PC-9 (cell line): ENCODE measurements around the gene GFM1. TPM values are rescaled to one million over a fixed set of nuclear protein-coding genes. Genes with fewer than 3 reads are reported as not detected.

Experiments
- BruUV-seq: library from RNA; stranded (reverse); fragments of 400-500 nt; replicated peaks from 2 replicates; lab custom pipeline; 2021; lab: Mats Ljungman, UMichigan
- CTCF ChIA-PET: fragments of 300-600 bp; sonication (Branson Sonifier 250); formaldehyde crosslinking; loops from one replicate; lab custom pipeline; 2022; ENCODE audit warnings: antibody characterized with exemption; lab: Charles Lee
- POLR2A ChIA-PET: fragments of 300-600 bp; sonication (Branson Sonifier 250); formaldehyde crosslinking; loops from one replicate; lab custom pipeline; 2022; ENCODE audit warnings: antibody characterized with exemption; ENCODE audit not compliant: unreplicated experiment; lab: Charles Lee
- DNase-seq, 2 experiments: peaks; one replicate each; pipeline versions ENCODE4 v3.0.0 to v3.0.0-alpha.2; 2015 to 2022; ENCODE audit warnings: mixed read lengths in 1 of 2
- H2AFZ ChIP-seq: fragments of 200-600 bp; sonication (generic); 2 replicates; pipeline ENCODE4 v1.8.1; 2017; ENCODE audit warnings: antibody characterized with exemption
- H3F3A ChIP-seq: fragments of 200-600 bp; sonication (generic); 2 replicates; pipeline ENCODE4 v1.8.1; 2017; ENCODE audit warnings: antibody characterized with exemption, mild to moderate bottlenecking, low read depth; ENCODE audit not compliant: insufficient read depth
- H3K27ac ChIP-seq: fragments of 200-600 bp; sonication (generic); 2 replicates; pipeline ENCODE4 v1.6.1; 2016; ENCODE audit warnings: mixed run types
- H3K27me3 ChIP-seq: fragments of 200-600 bp; sonication (generic); 2 replicates; pipeline ENCODE4 v1.6.1; 2016; ENCODE audit warnings: low read depth, mixed run types; ENCODE audit not compliant: insufficient read depth
- H3K36me3 ChIP-seq: fragments of 200-600 bp; sonication (generic); 2 replicates; pipeline ENCODE4 v1.6.1; 2016; ENCODE audit warnings: low read depth, mixed run types
- H3K4me1 ChIP-seq: fragments of 200-600 bp; sonication (generic); replicated peaks from 2 replicates; pipeline ENCODE4 v1.6.1; 2016; ENCODE audit warnings: mixed run types; ENCODE audit not compliant: insufficient read depth
- H3K4me2 ChIP-seq: fragments of 200-600 bp; sonication (generic); 2 replicates; pipeline ENCODE4 v1.6.1; 2017; ENCODE audit warnings: mixed run types
- H3K4me3 ChIP-seq: fragments of 200-600 bp; sonication (generic); 2 replicates; pipeline ENCODE4 v1.6.1; 2016; ENCODE audit warnings: mixed run types
- H3K79me2 ChIP-seq: fragments of 200-600 bp; sonication (generic); 2 replicates; pipeline ENCODE4 v1.6.1; 2017; ENCODE audit warnings: low read depth, mixed run types
- H3K9me2 ChIP-seq: fragments of 200-600 bp; sonication (generic); 2 replicates; pipeline ENCODE4 v1.8.1; 2017; ENCODE audit warnings: mild to moderate bottlenecking; ENCODE audit not compliant: insufficient read depth
- H3K9me3 ChIP-seq: fragments of 200-600 bp; sonication (generic); 2 replicates; pipeline ENCODE4 v1.8.1; 2016; ENCODE audit warnings: low read depth; ENCODE audit not compliant: insufficient read depth
- H4K20me1 ChIP-seq: fragments of 200-600 bp; sonication (generic); 2 replicates; pipeline ENCODE4 v1.8.1; 2017; ENCODE audit not compliant: insufficient read depth
- CTCF ChIP-seq: fragments of 200-600 bp; sonication (generic); conservative IDR thresholded peaks from 2 replicates; pipeline ENCODE4 v1.6.1; 2017; ENCODE audit warnings: mixed run types, antibody characterized with exemption, mild to moderate bottlenecking, moderate library complexity
- EZH2 ChIP-seq: fragments of 200-600 bp; sonication (generic); IDR thresholded peaks from 2 replicates; pipeline ENCODE4 v1.8.0; 2017; ENCODE audit warnings: antibody characterized with exemption, low read depth
- intact Hi-C: fragments of 100-400 bp; cut with micrococcal nuclease; formaldehyde crosslinking; loops from one replicate; pipeline ENCODE4 v1.10.0; 2022; ENCODE audit not compliant: unreplicated experiment
- total RNA-seq: library from RNA; stranded (reverse); gene quantifications from 2 replicates; pipeline ENCODE4 v1.2.3, GENCODE V29; 2021

The GFM1 gene
- total RNA-seq, 1 experiment from 2014 or later: 43.0 TPM

GRCh38 chr3:158658889-158659288 is 14.6 kb downstream of the GFM1 start:
- BruUV-seq: no TSS peak
- Histone ChIP-seq H3K36me3 (peaks cover 68% of the 10 kb centered on the region), H3K27me3 (no peaks in the 10 kb centered on the region), H3K9me3 (no peaks in the 10 kb centered on the region), H3K79me2 (no peaks in the 10 kb centered on the region), H3K4me3 (no peak overlapping the region), H3F3A (peaks cover 4% of the 10 kb centered on the region; the same call in 1 of the 2 replicates), H3K27ac (peak overlapping the region; percentile 11; the same call in 1 of the 2 replicates), H2AFZ (no peak overlapping the region), H3K9me2 (no peaks in the 10 kb centered on the region), H4K20me1 (no peaks in the 10 kb centered on the region), H3K4me1 (no peaks in the 10 kb centered on the region), H3K4me2 (no peak overlapping the region)
- ChIA-PET POLR2A (no interaction called here), CTCF (interaction anchor here (1.1 to 2.2 kb wide), 6 partner anchors 10 to 132 kb away, joined by 3 to 16 read pairs (median 8); no protein-coding TSS in a partner anchor)
- TF ChIP-seq CTCF: no peak
- no peak for TF ChIP-seq EZH2
- intact Hi-C loops: loop anchor here (1.0 kb wide), 2 partner anchors 68 to 132 kb away; no protein-coding TSS in a partner anchor
- DNase-seq: no peak

GRCh38 chr3:158659454-158660237 is 15.3 kb downstream of the GFM1 start:
- no peaks in the 10 kb centered on the region for H3K9me3 ChIP-seq
- H3K27me3 ChIP-seq: no peaks in the 10 kb centered on the region
- CTCF ChIA-PET: interaction anchor here (0.7 to 2.4 kb wide), 11 partner anchors 11 to 1053 kb away, joined by 3 to 16 read pairs (median 6); no protein-coding TSS in a partner anchor
- H3K79me2 ChIP-seq: no peaks in the 10 kb centered on the region
- peak overlapping the region; percentile 11; the same call in 1 of the 2 replicates for H3K27ac ChIP-seq
- no peak overlapping the region for H3K4me3 ChIP-seq
- peaks cover 4% of the 10 kb centered on the region; the same call in 1 of the 2 replicates for H3F3A ChIP-seq
- DNase-seq: peak; percentile 39 to 57
- no TSS peak for BruUV-seq
- H3K4me2 ChIP-seq: no peak overlapping the region
- POLR2A ChIA-PET: interaction anchor here (0.6 to 0.7 kb wide), 3 partner anchors 16 to 130 kb away, joined by 3 to 5 read pairs (median 4); no protein-coding TSS in a partner anchor
- TF ChIP-seq EZH2 (no peak), CTCF (peak; percentile 85)
- no peaks in the 10 kb centered on the region for H3K4me1 ChIP-seq
- H3K9me2 ChIP-seq: no peaks in the 10 kb centered on the region
- intact Hi-C loops: loop anchor here (1.0 kb wide), 2 partner anchors 68 to 132 kb away; no protein-coding TSS in a partner anchor
- H4K20me1 ChIP-seq: no peaks in the 10 kb centered on the region
- H2AFZ ChIP-seq: no peak overlapping the region
- peaks cover 71% of the 10 kb centered on the region for H3K36me3 ChIP-seq

DNA sequence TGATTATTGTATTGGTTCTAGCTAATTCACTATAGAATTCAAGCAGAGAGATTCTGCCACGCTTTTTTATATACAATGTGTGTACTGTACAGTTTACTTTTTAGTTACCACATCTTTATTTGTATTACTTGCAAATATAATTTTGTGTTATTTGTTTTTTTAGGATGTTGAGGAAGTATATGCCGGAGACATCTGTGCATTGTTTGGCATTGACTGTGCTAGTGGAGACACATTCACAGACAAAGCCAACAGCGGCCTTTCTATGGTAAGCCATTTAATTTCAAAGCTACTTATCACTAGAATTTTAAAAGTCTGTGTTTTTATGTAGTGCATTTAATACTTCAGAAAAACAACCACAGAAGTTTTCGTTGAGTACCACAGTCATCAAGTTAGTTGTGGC is 16.4 kb downstream of the GFM1 start:
- H3K79me2 ChIP-seq: no peaks in the 10 kb centered on the region
- H3K36me3 ChIP-seq: peaks cover 69% of the 10 kb centered on the region
- intact Hi-C loops: no loop called here
- BruUV-seq: no TSS peak
- H3F3A ChIP-seq: peaks cover 4% of the 10 kb centered on the region; the same call in 1 of the 2 replicates
- no peaks in the 10 kb centered on the region for H3K9me2 ChIP-seq
- ChIA-PET CTCF (interaction anchor here (0.9 to 2.4 kb wide), 3 partner anchors 16 to 166 kb away, joined by 3 to 7 read pairs (median 6); no protein-coding TSS in a partner anchor), POLR2A (interaction anchor here (0.7 kb wide), 1 partner anchor 551 kb away, joined by 9 read pairs; the partner anchor contains the start of gene RSRC1)
- H3K27me3 ChIP-seq: no peaks in the 10 kb centered on the region
- H2AFZ ChIP-seq: no peak overlapping the region
- TF ChIP-seq EZH2 (no peak), CTCF (no peak)
- H3K4me1 ChIP-seq: no peaks in the 10 kb centered on the region
- H3K27ac ChIP-seq: no peak overlapping the region
- H4K20me1 ChIP-seq: no peaks in the 10 kb centered on the region
- no peaks in the 10 kb centered on the region for H3K9me3 ChIP-seq
- no peak for DNase-seq
- H3K4me2 ChIP-seq: no peak overlapping the region
- H3K4me3 ChIP-seq: no peak overlapping the region
